ENCODE data around the gene DENND4B. TPM values are rescaled to one million over a fixed set of nuclear protein-coding genes. Genes with fewer than 3 reads are reported as not detected.

Gene DENND4B
- total and polyA plus RNA-seq, 10 of the 15 experiments (the other 5 are each of a cell fraction or from before 2014, with no cell fraction given): 12.0 to 74.8 (median 22.7) TPM

- peak; percentile 60 for TF ChIP-seq MAX (IDR thresholded peaks at IDR 0.05; ENCODE audit: low read depth, low read length)
- TF ChIP-seq BRCA1 (IDR thresholded peaks at IDR 0.05; ENCODE audit: low read depth, low read length): 0 out of 2 replicates have a peak, but pooled peaks have one; percentile 22
- peak; percentile 100 for TF ChIP-seq PKNOX1 (IDR thresholded peaks at IDR 0.05)
- no peak for TF ChIP-seq NFIC (IDR thresholded peaks at IDR 0.05; ENCODE audit: low read depth, low read length)
- TF ChIP-seq REST (IDR thresholded peaks at IDR 0.05; ENCODE audit: low read depth, low read length): no peak
- peak; percentile 89 for TF ChIP-seq RELB (IDR thresholded peaks at IDR 0.05; ENCODE audit: low read depth)
- TF ChIP-seq STAT1 (conservative IDR thresholded peaks at IDR 0.05): no peak; the same call in 1 of the 2 replicates
- TF ChIP-seq PRDM15 (CRISPR knock-in tag; IDR thresholded peaks at IDR 0.05): no peak
- TF ChIP-seq CEBPB (IDR thresholded peaks at IDR 0.05; ENCODE audit: borderline replicate concordance in 1 of 2, low read depth in 2 of 2, low read length in 2 of 2): no peak
- TF ChIP-seq KLF5 (IDR thresholded peaks at IDR 0.05; ENCODE audit: partially characterized antibody): peak; percentile 52
- TF ChIP-seq ZNF24 (IDR thresholded peaks at IDR 0.05): no peak
- no peak for TF ChIP-seq BACH1 (IDR thresholded peaks at IDR 0.05; ENCODE audit: borderline replicate concordance)
- TF ChIP-seq ZBTB11 (CRISPR knock-in tag; IDR thresholded peaks at IDR 0.05): no peak
- no peak; the same call in none of the 2 replicates for TF ChIP-seq SREBF2 (IDR thresholded peaks at IDR 0.05; ENCODE audit: low read length)
Measured at GRCh38 chr1:153967107-153967999, 20.8 kb upstream of the DENND4B start, which contains the start of gene CREB3L4 (continued).

Measured in GM12878 (cell line).